GM12878 (cell line): ENCODE measurements around the gene CLEC6A. TPM values are rescaled to one million over a fixed set of nuclear protein-coding genes. Genes with fewer than 3 reads are reported as not detected.

Source experiments
- polyA plus RNA-seq, 11 experiments: library from polyadenylated mRNA; depleted of rRNA in 4 of 11; unstranded in 6 of 11; stranded (reverse) in 5 of 11; fragments of >200 nt; fragmentation: Nextera tagmentation in 4 of 11; fragmentation: Illumina TruSeq in 1 of 11; extraction: Ambion mirVana in 4 of 11; extraction: Trizol in 1 of 11; gene quantifications; 1 replicate in 1 of 11; 2 replicates in 10 of 11; pipeline versions ENCODE4 v1.2.1 to v1.2.3, GENCODE V29; 2011 to 2016; ENCODE audit warnings: inconsistent platforms in 2 of 11, missing spikeins in 2 of 11, low read depth in 1 of 11
- small RNA-seq: library from RNA; depleted of rRNA; stranded (forward); fragments of <200 nt; gene quantifications from one replicate; pipeline ENCODE3, GENCODE V24; 2014
- total RNA-seq, 4 experiments: library from RNA; depleted of rRNA in 3 of 4; stranded (reverse); fragments of >200 nt in 3 of 4; fragmentation: Illumina TruSeq in 1 of 4; extraction: Trizol in 1 of 4; gene quantifications; 2 replicates each; pipeline versions ENCODE4 v1.2.1 to v1.2.3, GENCODE V29; 2013 to 2021

Gene CLEC6A
- total and polyA plus RNA-seq, 10 of the 15 experiments (the other 5 are each of a cell fraction or from before 2014, with no cell fraction given) = not detected

Small RNA genes lying within 50 kb of the gene (small RNA-seq; reads per million reads assigned to genes)
- gene RNU6-275P = not detected

Other genes starting within 250 kb of the CLEC6A start
- 0.54 and 0.85 TPM in 2 replicates for gene FAM90A1, start 228.3 kb upstream of the CLEC6A start, total RNA-seq (2014; rRNA removed)
- 0.27 and 0.28 TPM in 2 replicates for gene FAM90A1, start 228.3 kb upstream of the CLEC6A start, total RNA-seq (2014; rRNA removed; fragmentation: Illumina TruSeq; extraction: Trizol)
- gene FAM90A1, start 228.3 kb upstream of the CLEC6A start, total RNA-seq (2021) = 0.62 and 0.66 TPM in 2 replicates
- gene FAM90A1, start 228.3 kb upstream of the CLEC6A start, polyA plus RNA-seq (2011; rRNA removed) = 0.54 and 0.73 TPM in 2 replicates
- gene FAM90A1, start 228.3 kb upstream of the CLEC6A start, polyA plus RNA-seq (2014; fragmentation: Illumina TruSeq; extraction: Trizol) = 0.24 and 0.44 TPM in 2 replicates
- under 1 TPM; 0.09 to 0.23 TPM for gene FAM90A1, start 228.3 kb upstream of the CLEC6A start, polyA plus RNA-seq (2014; fragmentation: Nextera tagmentation; extraction: Ambion mirVana)
- gene FAM90A1, start 228.3 kb upstream of the CLEC6A start, polyA plus RNA-seq (2014; rRNA removed) = 0.72 and 0.73 TPM in 2 replicates
- under 1 TPM; 0.46 to 0.47 TPM for gene FAM90A1, start 228.3 kb upstream of the CLEC6A start, polyA plus RNA-seq (2016; fragmentation: Nextera tagmentation; extraction: Ambion mirVana)
- gene CLEC4D, start 57.5 kb downstream of the CLEC6A start, total RNA-seq (2014; rRNA removed) = not detected in 2 replicates
- not detected in 2 replicates for gene CLEC4D, start 57.5 kb downstream of the CLEC6A start, total RNA-seq (2014; rRNA removed; fragmentation: Illumina TruSeq; extraction: Trizol)
- not detected in 2 replicates for gene CLEC4D, start 57.5 kb downstream of the CLEC6A start, total RNA-seq (2021)
- gene CLEC4D, start 57.5 kb downstream of the CLEC6A start, polyA plus RNA-seq (2011; rRNA removed) = not detected in 2 replicates
- gene CLEC4D, start 57.5 kb downstream of the CLEC6A start, polyA plus RNA-seq (2014; fragmentation: Illumina TruSeq; extraction: Trizol) = not detected in 2 replicates
- gene CLEC4D, start 57.5 kb downstream of the CLEC6A start, polyA plus RNA-seq (2014; fragmentation: Nextera tagmentation; extraction: Ambion mirVana) = not detected
- not detected in 2 replicates for gene CLEC4D, start 57.5 kb downstream of the CLEC6A start, polyA plus RNA-seq (2014; rRNA removed)
- gene CLEC4D, start 57.5 kb downstream of the CLEC6A start, polyA plus RNA-seq (2016; fragmentation: Nextera tagmentation; extraction: Ambion mirVana) = not detected
- gene CLEC4E, start 84.9 kb downstream of the CLEC6A start, total RNA-seq (2014; rRNA removed) = not detected in 2 replicates
- not detected in 2 replicates for gene CLEC4E, start 84.9 kb downstream of the CLEC6A start, total RNA-seq (2014; rRNA removed; fragmentation: Illumina TruSeq; extraction: Trizol)
- not detected in 2 replicates for gene CLEC4E, start 84.9 kb downstream of the CLEC6A start, total RNA-seq (2021)
- not detected in 2 replicates for gene CLEC4E, start 84.9 kb downstream of the CLEC6A start, polyA plus RNA-seq (2011; rRNA removed)
- gene CLEC4E, start 84.9 kb downstream of the CLEC6A start, polyA plus RNA-seq (2014; fragmentation: Illumina TruSeq; extraction: Trizol) = not detected in 2 replicates
- not detected for gene CLEC4E, start 84.9 kb downstream of the CLEC6A start, polyA plus RNA-seq (2014; fragmentation: Nextera tagmentation; extraction: Ambion mirVana)
- not detected in 2 replicates for gene CLEC4E, start 84.9 kb downstream of the CLEC6A start, polyA plus RNA-seq (2014; rRNA removed)
- gene CLEC4E, start 84.9 kb downstream of the CLEC6A start, polyA plus RNA-seq (2016; fragmentation: Nextera tagmentation; extraction: Ambion mirVana) = not detected
- gene AICDA, start 156.9 kb downstream of the CLEC6A start, total RNA-seq (2014; rRNA removed) = 16.1 and 17.1 TPM in 2 replicates
- 13.2 and 14.2 TPM in 2 replicates for gene AICDA, start 156.9 kb downstream of the CLEC6A start, total RNA-seq (2014; rRNA removed; fragmentation: Illumina TruSeq; extraction: Trizol)
- gene AICDA, start 156.9 kb downstream of the CLEC6A start, total RNA-seq (2021) = 11.5 and 12.7 TPM in 2 replicates
- 20.5 and 22.4 TPM in 2 replicates for gene AICDA, start 156.9 kb downstream of the CLEC6A start, polyA plus RNA-seq (2011; rRNA removed)
- 12.5 and 17.0 TPM in 2 replicates for gene AICDA, start 156.9 kb downstream of the CLEC6A start, polyA plus RNA-seq (2014; fragmentation: Illumina TruSeq; extraction: Trizol)
- 1 to 10 TPM; 9.4 to 9.6 TPM for gene AICDA, start 156.9 kb downstream of the CLEC6A start, polyA plus RNA-seq (2014; fragmentation: Nextera tagmentation; extraction: Ambion mirVana)
- gene AICDA, start 156.9 kb downstream of the CLEC6A start, polyA plus RNA-seq (2014; rRNA removed) = 18.1 and 23.0 TPM in 2 replicates
- gene AICDA, start 156.9 kb downstream of the CLEC6A start, polyA plus RNA-seq (2016; fragmentation: Nextera tagmentation; extraction: Ambion mirVana) = 10 to 100 TPM; 24.0 to 24.9 TPM
- gene MFAP5, start 206.9 kb downstream of the CLEC6A start, total RNA-seq (2014; rRNA removed) = 0.06 TPM in 1 of 2 replicates, not detected in the other
- gene MFAP5, start 206.9 kb downstream of the CLEC6A start, total RNA-seq (2014; rRNA removed; fragmentation: Illumina TruSeq; extraction: Trizol) = not detected in 2 replicates
- not detected in 2 replicates for gene MFAP5, start 206.9 kb downstream of the CLEC6A start, total RNA-seq (2021)
- gene MFAP5, start 206.9 kb downstream of the CLEC6A start, polyA plus RNA-seq (2011; rRNA removed) = 0.10 and 0.14 TPM in 2 replicates
- gene MFAP5, start 206.9 kb downstream of the CLEC6A start, polyA plus RNA-seq (2014; fragmentation: Illumina TruSeq; extraction: Trizol) = not detected in 2 replicates
- not detected for gene MFAP5, start 206.9 kb downstream of the CLEC6A start, polyA plus RNA-seq (2014; fragmentation: Nextera tagmentation; extraction: Ambion mirVana)
- gene MFAP5, start 206.9 kb downstream of the CLEC6A start, polyA plus RNA-seq (2014; rRNA removed) = not detected in 2 replicates
- under 1 TPM in 1 of 2 experiments, not detected in 1; 0.12 TPM for gene MFAP5, start 206.9 kb downstream of the CLEC6A start, polyA plus RNA-seq (2016; fragmentation: Nextera tagmentation; extraction: Ambion mirVana)
- gene RIMKLB, start 242.0 kb downstream of the CLEC6A start, total RNA-seq (2014; rRNA removed) = 0.28 and 2.3 TPM in 2 replicates
- gene RIMKLB, start 242.0 kb downstream of the CLEC6A start, total RNA-seq (2014; rRNA removed; fragmentation: Illumina TruSeq; extraction: Trizol) = 0.40 and 0.64 TPM in 2 replicates
- 0.49 and 0.77 TPM in 2 replicates for gene RIMKLB, start 242.0 kb downstream of the CLEC6A start, total RNA-seq (2021)
- gene RIMKLB, start 242.0 kb downstream of the CLEC6A start, polyA plus RNA-seq (2011; rRNA removed) = 0.53 and 0.61 TPM in 2 replicates
- gene RIMKLB, start 242.0 kb downstream of the CLEC6A start, polyA plus RNA-seq (2014; fragmentation: Illumina TruSeq; extraction: Trizol) = 0.59 and 0.70 TPM in 2 replicates
- under 1 TPM; 0.15 to 0.21 TPM for gene RIMKLB, start 242.0 kb downstream of the CLEC6A start, polyA plus RNA-seq (2014; fragmentation: Nextera tagmentation; extraction: Ambion mirVana)
- gene RIMKLB, start 242.0 kb downstream of the CLEC6A start, polyA plus RNA-seq (2014; rRNA removed) = 0.83 and 0.86 TPM in 2 replicates
- under 1 TPM; 0.44 to 0.59 TPM for gene RIMKLB, start 242.0 kb downstream of the CLEC6A start, polyA plus RNA-seq (2016; fragmentation: Nextera tagmentation; extraction: Ambion mirVana)